Choroid plexus epithelial cell (primary cell): Measurements from ENCODE around the gene IFI44.

Experiments used
- DNase-seq: peaks from one replicate; pipeline ENCODE4 v3.0.0-alpha.2; 2010; ENCODE audit warnings: low read depth
- H3K4me3 ChIP-seq: 2 replicates; pipeline ENCODE4 v1.5.1; 2011; ENCODE audit warnings: low read depth, mild to moderate bottlenecking, control low read depth, low read length, moderate library complexity
- TF ChIP-seq, protein P1 (sequence below): conservative IDR thresholded peaks from 2 replicates; pipeline ENCODE4 v1.5.1; 2011; ENCODE audit warnings: low read depth, mild to moderate bottlenecking, control low read depth, inconsistent platforms, low read length, moderate library complexity

Gene IFI44, protein sequence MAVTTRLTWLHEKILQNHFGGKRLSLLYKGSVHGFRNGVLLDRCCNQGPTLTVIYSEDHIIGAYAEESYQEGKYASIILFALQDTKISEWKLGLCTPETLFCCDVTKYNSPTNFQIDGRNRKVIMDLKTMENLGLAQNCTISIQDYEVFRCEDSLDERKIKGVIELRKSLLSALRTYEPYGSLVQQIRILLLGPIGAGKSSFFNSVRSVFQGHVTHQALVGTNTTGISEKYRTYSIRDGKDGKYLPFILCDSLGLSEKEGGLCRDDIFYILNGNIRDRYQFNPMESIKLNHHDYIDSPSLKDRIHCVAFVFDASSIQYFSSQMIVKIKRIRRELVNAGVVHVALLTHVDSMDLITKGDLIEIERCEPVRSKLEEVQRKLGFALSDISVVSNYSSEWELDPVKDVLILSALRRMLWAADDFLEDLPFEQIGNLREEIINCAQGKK

DNA sequence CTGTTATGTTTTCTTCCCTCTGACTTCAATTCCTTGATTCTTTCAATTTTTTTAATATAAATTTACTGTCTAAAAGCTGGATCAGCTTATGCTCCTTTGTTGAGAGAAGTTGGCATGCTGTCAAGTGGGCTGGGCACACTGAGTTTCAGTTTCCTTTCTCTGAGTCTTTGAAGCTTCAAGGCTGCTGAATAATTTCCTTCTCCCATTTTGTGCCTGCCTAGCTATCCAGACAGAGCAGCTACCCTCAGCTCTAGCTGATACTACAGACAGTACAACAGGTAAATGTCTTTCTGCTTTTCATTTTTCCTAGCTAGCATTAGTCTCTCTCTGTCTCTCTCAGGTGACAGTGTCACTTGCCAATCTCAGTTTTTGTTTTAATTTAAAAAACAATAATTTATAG lies at the start of gene IFI44:
Gene IFI44, plus strand, starts transcription at position 204 of the 400 bp plus-strand sequence. CDS start 365 bp downstream, outside the sequence.
- TF ChIP-seq, protein P1, sequence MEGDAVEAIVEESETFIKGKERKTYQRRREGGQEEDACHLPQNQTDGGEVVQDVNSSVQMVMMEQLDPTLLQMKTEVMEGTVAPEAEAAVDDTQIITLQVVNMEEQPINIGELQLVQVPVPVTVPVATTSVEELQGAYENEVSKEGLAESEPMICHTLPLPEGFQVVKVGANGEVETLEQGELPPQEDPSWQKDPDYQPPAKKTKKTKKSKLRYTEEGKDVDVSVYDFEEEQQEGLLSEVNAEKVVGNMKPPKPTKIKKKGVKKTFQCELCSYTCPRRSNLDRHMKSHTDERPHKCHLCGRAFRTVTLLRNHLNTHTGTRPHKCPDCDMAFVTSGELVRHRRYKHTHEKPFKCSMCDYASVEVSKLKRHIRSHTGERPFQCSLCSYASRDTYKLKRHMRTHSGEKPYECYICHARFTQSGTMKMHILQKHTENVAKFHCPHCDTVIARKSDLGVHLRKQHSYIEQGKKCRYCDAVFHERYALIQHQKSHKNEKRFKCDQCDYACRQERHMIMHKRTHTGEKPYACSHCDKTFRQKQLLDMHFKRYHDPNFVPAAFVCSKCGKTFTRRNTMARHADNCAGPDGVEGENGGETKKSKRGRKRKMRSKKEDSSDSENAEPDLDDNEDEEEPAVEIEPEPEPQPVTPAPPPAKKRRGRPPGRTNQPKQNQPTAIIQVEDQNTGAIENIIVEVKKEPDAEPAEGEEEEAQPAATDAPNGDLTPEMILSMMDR: no peak
- H3K4me3 ChIP-seq: peak within 1 kb of the TSS; percentile 46
- peak; percentile 91 for DNase-seq

DNA sequence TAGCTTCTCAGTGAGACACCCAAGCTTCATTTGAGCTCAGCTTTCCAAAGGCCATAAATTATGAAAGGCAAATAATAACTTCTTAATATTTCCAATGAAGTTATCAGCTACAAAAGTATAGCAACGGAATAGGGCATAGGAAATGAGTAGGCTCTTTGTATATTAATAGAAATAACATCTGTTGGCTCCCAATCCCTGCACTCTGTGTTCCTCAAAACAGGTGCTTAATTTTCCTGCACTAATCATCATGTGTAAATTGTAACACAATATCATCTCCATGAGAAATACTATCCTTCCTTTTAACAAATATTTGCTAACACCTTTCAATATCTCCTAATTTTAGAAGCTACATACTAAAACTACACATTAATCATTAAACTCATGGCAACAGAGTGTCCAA lies 48.6 kb upstream of the IFI44 start:
- DNase-seq: no peak
- no peak overlapping the region for H3K4me3 ChIP-seq
- TF ChIP-seq, protein P1: no peak

DNA sequence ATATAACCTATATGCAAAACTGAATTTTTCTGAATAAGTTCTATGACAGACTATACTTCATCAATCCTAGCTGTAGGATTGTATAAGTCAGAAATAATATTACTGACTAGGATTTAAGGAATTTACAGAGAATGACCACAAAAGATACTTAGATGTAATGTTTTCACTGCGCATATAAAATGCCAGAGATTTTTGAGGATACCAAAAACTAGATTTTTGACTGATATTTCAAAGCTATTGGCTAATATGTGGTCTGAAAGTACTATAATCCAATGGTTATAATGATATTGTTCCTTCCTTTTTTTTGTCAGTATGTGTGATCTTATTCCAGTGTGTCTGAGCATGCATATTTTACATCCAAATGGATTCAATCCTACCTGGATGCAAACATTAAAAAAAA lies 46.4 kb upstream of the IFI44 start:
- peak; percentile 48 for DNase-seq
- H3K4me3 ChIP-seq: no peak overlapping the region
- TF ChIP-seq, protein P1: no peak

DNA sequence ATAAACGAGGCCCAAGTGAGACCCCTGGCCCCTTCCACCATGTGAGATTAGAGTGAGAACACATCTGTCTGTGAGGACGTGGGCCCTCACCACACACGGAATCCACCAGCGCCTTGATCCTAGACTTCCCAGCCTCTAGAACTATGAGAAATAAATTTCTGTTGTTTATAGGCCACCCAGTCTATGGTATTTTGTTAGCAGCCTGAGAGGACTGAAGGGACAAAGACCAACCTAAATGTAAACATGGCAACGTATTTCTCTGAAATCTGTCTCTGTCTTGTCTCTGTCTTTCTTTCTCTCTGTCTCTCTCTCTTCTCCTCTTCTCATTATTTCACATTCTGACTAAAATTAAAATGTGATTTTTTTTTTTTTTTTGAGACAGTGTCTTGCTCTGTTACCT lies 45.0 kb upstream of the IFI44 start:
- H3K4me3 ChIP-seq: no peak overlapping the region
- DNase-seq: no peak
- TF ChIP-seq, protein P1: no peak

DNA sequence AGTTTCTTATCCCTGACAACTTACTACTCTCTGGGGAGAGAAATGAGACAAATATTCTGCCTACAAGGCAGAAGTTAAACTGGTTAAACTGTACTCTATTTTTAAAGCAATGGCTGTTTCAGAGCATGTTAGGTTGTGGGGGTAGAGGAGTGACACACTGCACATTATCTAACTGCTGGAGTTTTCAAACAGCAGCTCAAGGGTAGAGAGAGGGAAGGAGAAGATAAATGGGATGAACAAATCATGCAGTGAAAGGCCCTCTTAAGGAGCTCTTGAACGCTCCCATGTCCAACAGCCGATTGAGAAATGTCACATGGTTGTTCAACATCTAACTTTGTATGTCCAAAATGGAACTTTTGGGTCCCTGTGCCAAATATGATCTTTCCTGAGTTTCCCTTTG lies 43.4 kb upstream of the IFI44 start:
- no peak for DNase-seq
- no peak overlapping the region for H3K4me3 ChIP-seq
- TF ChIP-seq, protein P1: no peak

DNA sequence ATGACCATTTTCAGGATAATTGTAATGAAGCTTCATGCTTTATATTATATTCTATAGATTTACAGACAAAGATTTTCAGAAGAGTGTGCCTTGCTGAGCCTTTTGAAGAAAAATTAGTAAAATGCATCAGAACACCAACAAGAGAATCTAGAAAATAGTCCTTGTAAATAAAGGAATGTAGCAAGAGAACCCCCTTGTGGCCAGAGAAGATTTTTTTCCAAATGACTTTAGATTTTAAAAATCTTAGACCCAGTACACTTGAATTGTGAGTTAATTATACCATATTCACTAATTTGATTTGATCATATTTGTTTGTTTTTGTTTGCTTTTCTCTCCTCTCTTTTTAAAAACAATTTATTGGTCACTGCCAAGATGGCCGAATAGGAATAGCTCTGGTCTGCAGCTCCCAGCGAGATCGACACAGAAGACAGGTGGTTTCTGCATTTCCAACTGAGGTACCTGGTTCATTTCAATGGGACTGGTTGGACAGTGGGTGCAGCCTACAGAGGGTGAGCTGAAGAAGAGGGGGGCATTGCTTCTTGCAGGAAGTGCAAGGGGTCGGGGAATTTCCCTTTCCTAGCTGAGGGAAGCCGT lies 42.2 kb upstream of the IFI44 start:
- peak; percentile 67 for DNase-seq
- TF ChIP-seq, protein P1: peak; percentile 50
- no peak overlapping the region for H3K4me3 ChIP-seq
